ENCODE data around the gene PSMC3. TPM values are rescaled to one million over a fixed set of nuclear protein-coding genes. Genes with fewer than 3 reads are reported as not detected.
A peak's percentile ranks its signal among the peaks of the same experiment; 100 is the strongest.

The PSMC3 gene
- total RNA-seq, 1 experiment from 2014 or later, result 179 TPM

DNA sequence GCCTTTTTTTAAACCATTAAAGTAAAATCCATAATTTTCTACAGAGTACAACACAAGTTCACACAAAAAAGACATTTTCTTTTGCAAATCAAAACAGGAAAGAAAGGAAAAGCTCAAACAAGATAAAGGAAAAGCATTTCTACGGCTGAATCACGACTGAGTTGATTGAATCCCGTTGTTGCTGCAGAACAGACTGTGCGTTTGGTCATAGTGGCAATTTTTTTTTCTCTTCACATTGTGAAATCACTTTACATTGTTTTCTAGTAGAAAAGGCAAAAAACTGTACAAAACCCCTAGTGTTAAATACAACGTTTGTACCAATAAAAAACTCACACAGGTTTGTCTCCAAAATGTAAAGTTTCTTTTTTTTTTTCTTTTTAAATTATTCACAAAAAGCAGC lies 40.0 kb upstream of the PSMC3 start:
- Histone ChIP-seq H3K27me3 (ENCODE audit: insufficient read depth, low read length) (no peaks in the 10 kb centered on the region), H3T11ph (ENCODE audit: low read length) (no peak overlapping the region), H4K8ac (replicated peaks; ENCODE audit: insufficient read length, low read depth, low read length) (no peak overlapping the region), H3K27ac (ENCODE audit: insufficient read length, low read depth, low read length) (no peak overlapping the region), H3K79me1 (ENCODE audit: insufficient read depth, low read depth, low read length, poor library complexity, severe bottlenecking) (no peaks in the 10 kb centered on the region), H3K4me2 (ENCODE audit: insufficient read depth, insufficient read length, low read length) (no peak overlapping the region), H3K9ac (ENCODE audit: extremely low read depth, insufficient read length, low read length) (no peak overlapping the region), H2AFZ (ENCODE audit: low read length) (no peak overlapping the region), H3K9me3 (ENCODE audit: control insufficient read depth, low read depth, low read length) (no peaks in the 10 kb centered on the region), H4K91ac (ENCODE audit: insufficient read length, low read depth, low read length) (no peak overlapping the region), H3K4me1 (ENCODE audit: insufficient read depth, low read length) (peaks cover 3% of the 10 kb centered on the region; the same call in 1 of the 2 replicates), H3K79me2 (ENCODE audit: insufficient read depth, low read length) (no peaks in the 10 kb centered on the region), H2BK15ac (ENCODE audit: low read depth, low read length) (no peak overlapping the region), H3K23me2 (ENCODE audit: insufficient read length, low read depth, low read length, poor library complexity, severe bottlenecking) (no peaks in the 10 kb centered on the region), H4K5ac (ENCODE audit: insufficient read length, low read depth, low read length) (no peak overlapping the region), H3K14ac (ENCODE audit: insufficient read depth, low read length) (no peak overlapping the region), H2BK12ac (ENCODE audit: insufficient read length, low read depth, low read length) (no peak overlapping the region), H3K18ac (ENCODE audit: insufficient read length, low read depth, low read length) (no peak overlapping the region), H3K4ac (ENCODE audit: low read depth, low read length) (no peak overlapping the region), H3K56ac (ENCODE audit: insufficient read length, low read depth, low read length) (no peak overlapping the region), H4K20me1 (ENCODE audit: control insufficient read depth, insufficient read depth, insufficient read length) (no peaks in the 10 kb centered on the region), H2AK5ac (ENCODE audit: insufficient read length, low read length) (no peak overlapping the region), H2BK20ac (ENCODE audit: low read depth, low read length, poor library complexity, severe bottlenecking) (no peak overlapping the region), H3K23ac (ENCODE audit: insufficient read length, low read depth, low read length) (no peak overlapping the region), H2BK5ac (ENCODE audit: insufficient read length, low read length) (no peak overlapping the region), H2BK120ac (ENCODE audit: low read depth, low read length, poor library complexity, severe bottlenecking) (no peak overlapping the region)
- no peak for DNase-seq
- H3K4me3 Mint-ChIP-seq, result no peak overlapping the region
- H3K9me3 Mint-ChIP-seq, result no peaks in the 10 kb centered on the region
- TF ChIP-seq, protein P1, sequence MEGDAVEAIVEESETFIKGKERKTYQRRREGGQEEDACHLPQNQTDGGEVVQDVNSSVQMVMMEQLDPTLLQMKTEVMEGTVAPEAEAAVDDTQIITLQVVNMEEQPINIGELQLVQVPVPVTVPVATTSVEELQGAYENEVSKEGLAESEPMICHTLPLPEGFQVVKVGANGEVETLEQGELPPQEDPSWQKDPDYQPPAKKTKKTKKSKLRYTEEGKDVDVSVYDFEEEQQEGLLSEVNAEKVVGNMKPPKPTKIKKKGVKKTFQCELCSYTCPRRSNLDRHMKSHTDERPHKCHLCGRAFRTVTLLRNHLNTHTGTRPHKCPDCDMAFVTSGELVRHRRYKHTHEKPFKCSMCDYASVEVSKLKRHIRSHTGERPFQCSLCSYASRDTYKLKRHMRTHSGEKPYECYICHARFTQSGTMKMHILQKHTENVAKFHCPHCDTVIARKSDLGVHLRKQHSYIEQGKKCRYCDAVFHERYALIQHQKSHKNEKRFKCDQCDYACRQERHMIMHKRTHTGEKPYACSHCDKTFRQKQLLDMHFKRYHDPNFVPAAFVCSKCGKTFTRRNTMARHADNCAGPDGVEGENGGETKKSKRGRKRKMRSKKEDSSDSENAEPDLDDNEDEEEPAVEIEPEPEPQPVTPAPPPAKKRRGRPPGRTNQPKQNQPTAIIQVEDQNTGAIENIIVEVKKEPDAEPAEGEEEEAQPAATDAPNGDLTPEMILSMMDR (conservative IDR thresholded peaks at IDR 0.05), result no peak
- peaks cover 15 to 61% (median 33%) of the 10 kb centered on the region in 3 experiments; a peak in 6 of 7 replicates for H3K36me3 Mint-ChIP-seq (ENCODE audit: insufficient read depth in 1 of 3, low read depth in 3 of 3)
- H3K27me3 Mint-ChIP-seq (ENCODE audit: low read depth), result no peaks in the 10 kb centered on the region; the same call in none of the 2 replicates
- H3K27ac Mint-ChIP-seq, result peak overlapping the region in 2 of 3 experiments; percentile 49 to 63; a peak in 1 of 7 replicates
- H3K4me1 Mint-ChIP-seq, result peaks cover 50 to 63% of the 10 kb centered on the region in 2 experiments
- no CpG with 5 or more reads among the region's 5 CpGs for WGBS (ENCODE audit: extremely low coverage, insufficient read length, low lambda C conversion rate)
